Measurements from ENCODE around the gene SPATA31C2. TPM values are rescaled to one million over a fixed set of nuclear protein-coding genes. Genes with fewer than 3 reads are reported as not detected.
A peak's percentile ranks its signal among the peaks of the same experiment; 100 is the strongest.

SPATA31C2 gene
- total and polyA plus RNA-seq, 2 donors (not counting 1 experiment from before 2014, with no cell fraction given) = not detected

GRCh38 chr9:88184976-88185375 lies 46.7 kb upstream of the SPATA31C2 start:
- no peak overlapping the region for H2AFZ ChIP-seq (ENCODE audit: low read length)
- no peaks in the 10 kb centered on the region for H3K27me3 ChIP-seq (ENCODE audit: control insufficient read depth, insufficient read depth, low read length)
- no peaks in the 10 kb centered on the region for H3K9me3 ChIP-seq (ENCODE audit: control insufficient read depth, insufficient read depth, low read depth, low read length)
- H3K79me2 ChIP-seq (ENCODE audit: control insufficient read depth, insufficient read depth, low read length) = no peaks in the 10 kb centered on the region
- H3K4me3 ChIP-seq (replicated peaks in 1 of 4; ENCODE audit: control extremely low read depth in 1 of 4, insufficient read depth in 1 of 4, low read depth in 3 of 4, low read length in 4 of 4) = no peak overlapping the region
- no peaks in the 10 kb centered on the region for H4K20me1 ChIP-seq (ENCODE audit: control insufficient read depth, extremely low read depth, insufficient read depth, low read length)
- H3K4me2 ChIP-seq (ENCODE audit: extremely low read depth, insufficient read depth, low read length) = no peak overlapping the region
- no peak for DNase-seq (ENCODE audit: low read depth in 2 of 2)
- no peaks in the 10 kb centered on the region for H3K4me1 ChIP-seq (ENCODE audit: control insufficient read depth, extremely low read depth, insufficient read depth, low read length)
- no peak overlapping the region for H3K9ac ChIP-seq (ENCODE audit: insufficient read depth, low read length)
- no peak overlapping the region for H3K27ac ChIP-seq (ENCODE audit: insufficient read depth, low read length)
- no peaks in the 10 kb centered on the region for H3K36me3 ChIP-seq (ENCODE audit: control insufficient read depth, insufficient read depth, low read length)
- TF ChIP-seq EZH2 (IDR thresholded peaks at IDR 0.05; ENCODE audit: low read length, missing control alignments) (no peak), CTCF (conservative IDR thresholded peaks at IDR 0.05 in 1 of 2, IDR thresholded peaks at IDR 0.05 in 1 of 2; ENCODE audit: low read depth in 1 of 2, low read length in 2 of 2) (no peak)

GRCh38 chr9:88183798-88184495 lies 45.7 kb upstream of the SPATA31C2 start:
- Histone ChIP-seq H3K79me2 (ENCODE audit: control insufficient read depth, insufficient read depth, low read length) (no peaks in the 10 kb centered on the region), H3K27me3 (ENCODE audit: control insufficient read depth, insufficient read depth, low read length) (no peaks in the 10 kb centered on the region), H3K9me3 (ENCODE audit: control insufficient read depth, insufficient read depth, low read depth, low read length) (no peaks in the 10 kb centered on the region), H2AFZ (ENCODE audit: low read length) (no peak overlapping the region), H4K20me1 (ENCODE audit: control insufficient read depth, extremely low read depth, insufficient read depth, low read length) (no peaks in the 10 kb centered on the region), H3K4me3 (replicated peaks in 1 of 4; ENCODE audit: control extremely low read depth in 1 of 4, insufficient read depth in 1 of 4, low read depth in 3 of 4, low read length in 4 of 4) (no peak overlapping the region), H3K4me1 (ENCODE audit: control insufficient read depth, extremely low read depth, insufficient read depth, low read length) (no peaks in the 10 kb centered on the region), H3K4me2 (ENCODE audit: extremely low read depth, insufficient read depth, low read length) (no peak overlapping the region), H3K36me3 (ENCODE audit: control insufficient read depth, insufficient read depth, low read length) (no peaks in the 10 kb centered on the region), H3K9ac (ENCODE audit: insufficient read depth, low read length) (no peak overlapping the region), H3K27ac (ENCODE audit: insufficient read depth, low read length) (no peak overlapping the region)
- TF ChIP-seq EZH2 (IDR thresholded peaks at IDR 0.05; ENCODE audit: low read length, missing control alignments) = no peak
- no peak for TF ChIP-seq CTCF (conservative IDR thresholded peaks at IDR 0.05 in 1 of 2, IDR thresholded peaks at IDR 0.05 in 1 of 2; ENCODE audit: low read depth in 1 of 2, low read length in 2 of 2)
- peak in 1 of 2 donors; percentile 25 for DNase-seq (ENCODE audit: low read depth in 2 of 2)

- Histone ChIP-seq H3K9ac (ENCODE audit: insufficient read depth, low read length) (no peak overlapping the region), H4K20me1 (ENCODE audit: control insufficient read depth, extremely low read depth, insufficient read depth, low read length) (no peaks in the 10 kb centered on the region), H3K4me2 (ENCODE audit: extremely low read depth, insufficient read depth, low read length) (no peak overlapping the region), H3K79me2 (ENCODE audit: control insufficient read depth, insufficient read depth, low read length) (no peaks in the 10 kb centered on the region), H3K27ac (ENCODE audit: insufficient read depth, low read length) (no peak overlapping the region), H3K9me3 (ENCODE audit: control insufficient read depth, insufficient read depth, low read depth, low read length) (no peaks in the 10 kb centered on the region), H3K36me3 (ENCODE audit: control insufficient read depth, insufficient read depth, low read length) (no peaks in the 10 kb centered on the region), H3K27me3 (ENCODE audit: control insufficient read depth, insufficient read depth, low read length) (no peaks in the 10 kb centered on the region), H3K4me3 (replicated peaks in 1 of 4; ENCODE audit: control extremely low read depth in 1 of 4, insufficient read depth in 1 of 4, low read depth in 3 of 4, low read length in 4 of 4) (no peak overlapping the region), H3K4me1 (ENCODE audit: control insufficient read depth, extremely low read depth, insufficient read depth, low read length) (no peaks in the 10 kb centered on the region), H2AFZ (ENCODE audit: low read length) (no peak overlapping the region)
- TF ChIP-seq CTCF (conservative IDR thresholded peaks at IDR 0.05 in 1 of 2, IDR thresholded peaks at IDR 0.05 in 1 of 2; ENCODE audit: low read depth in 1 of 2, low read length in 2 of 2) (no peak), EZH2 (IDR thresholded peaks at IDR 0.05; ENCODE audit: low read length, missing control alignments) (no peak)
- no peak for DNase-seq (ENCODE audit: low read depth in 2 of 2)
These were observed 44.2 kb upstream of the SPATA31C2 start for GRCh38 chr9:88182501-88182900.
